Measurements from ENCODE around the gene MCF2L. TPM values are rescaled to one million over a fixed set of nuclear protein-coding genes. Genes with fewer than 3 reads are reported as not detected.

MCF2L gene
- total RNA-seq, 1 donor from 2014 or later: 41.2 TPM

DNA sequence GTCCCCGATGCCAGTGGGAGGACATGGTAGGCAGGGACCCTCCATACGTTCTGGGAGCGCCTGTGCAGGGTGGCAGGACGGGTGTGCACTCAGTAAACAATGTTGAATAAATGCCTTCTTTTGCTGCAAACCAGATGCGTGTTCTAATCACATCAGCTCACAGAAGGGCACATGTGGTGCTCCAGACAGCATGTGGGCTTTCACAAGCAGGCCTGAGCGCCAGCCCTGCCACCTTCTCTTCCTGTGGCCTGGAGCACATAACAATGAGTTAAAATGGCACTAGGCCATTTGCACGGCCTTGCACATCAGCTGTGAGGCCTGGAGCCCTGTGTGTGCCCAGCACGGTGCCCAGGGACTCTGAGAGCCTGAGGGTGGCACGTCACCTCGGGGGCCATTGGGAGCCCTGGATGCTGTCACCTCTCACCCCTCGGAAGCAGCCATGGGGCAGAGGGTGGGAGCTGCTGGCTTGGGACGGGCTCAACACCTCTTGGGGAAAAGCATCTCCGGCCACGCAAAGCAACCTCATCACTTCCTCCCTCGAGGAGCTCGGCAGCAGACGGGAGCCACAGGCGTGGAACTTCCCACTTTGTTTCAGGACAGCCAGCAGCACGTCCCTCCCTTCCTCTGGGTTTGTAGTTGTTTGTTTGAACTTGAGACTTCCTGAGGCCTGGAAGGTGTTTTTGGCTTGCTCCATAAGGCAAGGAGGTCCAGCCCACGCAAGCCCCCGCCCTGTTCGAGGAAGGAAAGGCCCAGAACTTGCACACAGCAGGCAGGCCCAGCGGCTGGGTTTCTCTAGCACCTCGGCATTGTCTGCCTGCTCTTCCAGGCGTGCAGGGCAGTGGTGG lies 9.8 kb downstream of the MCF2L start:
- H3K27me3 ChIP-seq (ENCODE audit: low read depth): no peaks in the 10 kb centered on the region
- no peaks in the 10 kb centered on the region for H3K36me3 ChIP-seq
- H3K4me3 ChIP-seq: peak overlapping the region; percentile 69
- H3K4me1 ChIP-seq: peaks cover 41% of the 10 kb centered on the region
- TF ChIP-seq, protein P1, sequence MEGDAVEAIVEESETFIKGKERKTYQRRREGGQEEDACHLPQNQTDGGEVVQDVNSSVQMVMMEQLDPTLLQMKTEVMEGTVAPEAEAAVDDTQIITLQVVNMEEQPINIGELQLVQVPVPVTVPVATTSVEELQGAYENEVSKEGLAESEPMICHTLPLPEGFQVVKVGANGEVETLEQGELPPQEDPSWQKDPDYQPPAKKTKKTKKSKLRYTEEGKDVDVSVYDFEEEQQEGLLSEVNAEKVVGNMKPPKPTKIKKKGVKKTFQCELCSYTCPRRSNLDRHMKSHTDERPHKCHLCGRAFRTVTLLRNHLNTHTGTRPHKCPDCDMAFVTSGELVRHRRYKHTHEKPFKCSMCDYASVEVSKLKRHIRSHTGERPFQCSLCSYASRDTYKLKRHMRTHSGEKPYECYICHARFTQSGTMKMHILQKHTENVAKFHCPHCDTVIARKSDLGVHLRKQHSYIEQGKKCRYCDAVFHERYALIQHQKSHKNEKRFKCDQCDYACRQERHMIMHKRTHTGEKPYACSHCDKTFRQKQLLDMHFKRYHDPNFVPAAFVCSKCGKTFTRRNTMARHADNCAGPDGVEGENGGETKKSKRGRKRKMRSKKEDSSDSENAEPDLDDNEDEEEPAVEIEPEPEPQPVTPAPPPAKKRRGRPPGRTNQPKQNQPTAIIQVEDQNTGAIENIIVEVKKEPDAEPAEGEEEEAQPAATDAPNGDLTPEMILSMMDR (IDR thresholded peaks at IDR 0.05; ENCODE audit: borderline replicate concordance): no peak
- no peaks in the 10 kb centered on the region for H3K9me3 ChIP-seq (replicated peaks)
- peak; percentile 59 for DNase-seq
- H3K27ac ChIP-seq (replicated peaks): peak overlapping the region; percentile 91
- intact Hi-C loops (cut with micrococcal nuclease): no loop called here

DNA sequence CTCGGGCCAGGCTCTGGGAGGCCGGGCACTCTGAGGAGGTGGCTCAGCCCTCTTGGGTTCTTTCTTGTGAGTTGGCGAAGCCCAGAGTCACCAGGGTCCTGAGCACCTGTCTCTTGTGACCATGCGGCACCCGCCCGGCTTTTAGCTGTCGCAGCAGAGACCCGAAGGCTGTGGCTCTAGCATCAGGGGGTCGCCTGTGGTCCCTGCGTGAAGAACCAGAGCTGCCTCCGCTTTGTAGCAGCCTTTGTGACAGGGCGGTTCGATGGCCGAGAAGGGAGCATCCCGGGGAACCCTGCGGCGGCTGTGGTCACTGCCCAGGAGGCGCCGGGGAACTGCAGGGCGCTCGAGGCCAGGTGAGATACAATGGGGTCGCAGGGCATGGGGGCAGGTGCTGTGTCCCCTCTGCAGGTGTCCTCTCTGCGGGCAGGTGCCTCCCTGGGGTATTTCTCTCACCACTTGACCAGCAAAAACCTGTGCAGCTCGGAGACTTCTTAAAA lies 10.4 kb downstream of the MCF2L start:
- DNase-seq: no peak
- peak overlapping the region; percentile 69 for H3K4me3 ChIP-seq
- H3K36me3 ChIP-seq: no peaks in the 10 kb centered on the region
- H3K27me3 ChIP-seq (ENCODE audit: low read depth): no peaks in the 10 kb centered on the region
- peak overlapping the region; percentile 91 for H3K27ac ChIP-seq (replicated peaks)
- intact Hi-C loops (cut with micrococcal nuclease): no loop called here
- no peaks in the 10 kb centered on the region for H3K9me3 ChIP-seq (replicated peaks)
- peaks cover 47% of the 10 kb centered on the region for H3K4me1 ChIP-seq
- TF ChIP-seq, protein P1 (IDR thresholded peaks at IDR 0.05; ENCODE audit: borderline replicate concordance): no peak

DNA sequence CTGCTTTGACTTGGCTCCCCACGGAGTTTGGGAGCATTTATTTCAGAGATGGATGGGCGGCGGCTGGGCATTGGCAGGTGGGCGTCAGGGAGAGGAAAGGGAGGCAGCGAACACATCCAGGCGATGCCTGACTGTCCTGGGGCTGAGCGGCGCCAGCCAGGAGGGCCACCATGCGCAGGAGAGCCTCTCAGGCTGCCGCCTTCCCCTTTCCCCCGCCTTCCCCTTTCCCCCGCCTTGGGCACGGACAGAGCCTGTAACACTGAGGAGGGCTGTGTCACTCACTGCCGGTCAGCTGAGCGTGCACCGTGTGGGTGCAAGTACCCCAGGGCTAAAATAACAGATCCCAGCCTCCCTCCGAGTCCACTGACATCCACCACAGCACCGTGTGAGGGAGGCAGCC lies 11.4 kb downstream of the MCF2L start:
- H3K27me3 ChIP-seq (ENCODE audit: low read depth): no peaks in the 10 kb centered on the region
- DNase-seq: no peak
- intact Hi-C loops (cut with micrococcal nuclease): no loop called here
- peak overlapping the region; percentile 69 for H3K4me3 ChIP-seq
- H3K4me1 ChIP-seq: peaks cover 57% of the 10 kb centered on the region
- H3K36me3 ChIP-seq: no peaks in the 10 kb centered on the region
- no peaks in the 10 kb centered on the region for H3K9me3 ChIP-seq (replicated peaks)
- peak overlapping the region; percentile 91 for H3K27ac ChIP-seq (replicated peaks)
- TF ChIP-seq, protein P1 (IDR thresholded peaks at IDR 0.05; ENCODE audit: borderline replicate concordance): no peak

DNA sequence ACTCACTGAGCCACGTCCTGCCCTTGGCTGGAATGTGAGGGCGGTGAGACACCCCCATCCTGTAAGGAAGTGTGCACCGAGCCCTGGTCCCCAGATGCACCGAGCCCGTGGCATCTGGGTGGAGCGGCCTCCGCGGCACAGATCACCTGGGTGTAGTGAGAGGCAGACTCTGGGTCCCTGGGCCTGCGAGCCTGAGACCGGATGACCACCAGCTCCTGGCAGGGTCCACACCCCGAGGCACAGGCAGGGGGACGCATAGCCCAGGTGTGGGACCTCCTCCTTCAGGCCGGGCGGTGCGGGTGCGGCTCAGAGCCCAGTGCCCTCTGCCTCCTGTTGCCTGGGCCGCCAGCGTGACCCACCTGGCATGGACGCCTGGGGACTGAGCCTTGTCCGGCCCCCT lies 12.4 kb downstream of the MCF2L start:
- Histone ChIP-seq H3K27ac (replicated peaks) (peak overlapping the region; percentile 91), H3K27me3 (ENCODE audit: low read depth) (no peaks in the 10 kb centered on the region), H3K4me3 (peak overlapping the region; percentile 69), H3K9me3 (replicated peaks) (no peaks in the 10 kb centered on the region), H3K4me1 (peaks cover 67% of the 10 kb centered on the region), H3K36me3 (no peaks in the 10 kb centered on the region)
- TF ChIP-seq, protein P1 (IDR thresholded peaks at IDR 0.05; ENCODE audit: borderline replicate concordance): no peak
- intact Hi-C loops (cut with micrococcal nuclease): no loop called here
- no peak for DNase-seq

DNA sequence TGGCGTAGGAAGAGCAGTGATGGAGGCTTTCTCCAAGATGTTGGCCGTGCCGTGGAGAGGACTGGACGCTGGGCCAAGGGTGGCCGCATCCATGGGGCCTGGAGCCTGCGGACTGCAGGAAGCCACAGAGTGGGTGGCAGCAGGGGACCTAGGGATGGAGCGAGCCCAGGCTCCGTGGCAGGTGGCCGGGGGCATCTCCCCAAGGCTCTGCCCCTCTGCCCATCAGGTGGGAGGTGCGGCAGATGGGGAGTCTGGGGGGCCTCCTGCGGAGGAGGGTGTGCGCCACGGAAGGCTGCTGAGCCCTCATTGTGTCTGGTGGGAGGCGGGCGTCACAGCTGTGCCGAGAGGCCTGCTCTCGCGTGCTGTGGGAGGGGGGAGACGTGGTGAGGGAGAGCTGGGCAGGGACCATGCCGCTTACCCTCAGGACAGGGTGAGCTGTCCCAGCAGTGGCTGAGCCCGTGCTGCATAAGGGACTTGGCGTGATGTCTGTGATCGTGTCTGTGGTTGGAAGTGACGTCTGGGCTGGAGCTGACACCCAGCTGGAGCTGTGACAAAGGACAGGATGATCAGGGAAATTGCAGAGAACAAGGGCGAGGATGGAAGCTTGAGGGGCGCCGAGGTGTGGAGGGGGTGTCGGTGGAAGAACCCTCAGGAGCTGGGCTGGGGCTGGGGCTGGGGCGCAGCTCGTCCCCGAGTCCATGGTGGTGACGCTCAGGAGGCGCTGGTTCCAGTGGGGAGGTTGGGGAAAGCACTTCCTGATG lies 13.4 kb downstream of the MCF2L start:
- peaks cover 73% of the 10 kb centered on the region for H3K4me1 ChIP-seq
- H3K36me3 ChIP-seq: no peaks in the 10 kb centered on the region
- DNase-seq: no peak
- peak overlapping the region; percentile 91 for H3K27ac ChIP-seq (replicated peaks)
- no peaks in the 10 kb centered on the region for H3K9me3 ChIP-seq (replicated peaks)
- TF ChIP-seq, protein P1 (IDR thresholded peaks at IDR 0.05; ENCODE audit: borderline replicate concordance): no peak
- peak overlapping the region; percentile 69 for H3K4me3 ChIP-seq
- H3K27me3 ChIP-seq (ENCODE audit: low read depth): no peaks in the 10 kb centered on the region
- intact Hi-C loops (cut with micrococcal nuclease): no loop called here
